SK-N-MC (cell line): Measurements from ENCODE around the gene MRPL17.

ENCODE experiments used
- DNase-seq: peaks from one replicate; pipeline ENCODE4 v3.0.0-alpha.2; 2011; ENCODE audit warnings: low read depth, low spot score
- H3K27ac ChIP-seq: fragments of 200-600 bp; sonication (generic); 2 replicates; pipeline ENCODE4 v1.5.1; 2016; ENCODE audit warnings: mixed run types
- H3K36me3 ChIP-seq: fragments of 200-600 bp; sonication (generic); 2 replicates; pipeline ENCODE4 v1.6.1; 2017; ENCODE audit warnings: antibody characterized with exemption, low read length, mixed read lengths; ENCODE audit not compliant: insufficient read depth
- H3K4me3 ChIP-seq: fragments of 200-600 bp; sonication (generic); 2 replicates; pipeline ENCODE4 v1.5.1; 2016
- H3K9ac ChIP-seq: fragments of 200-600 bp; sonication (generic); 2 replicates; pipeline ENCODE4 v1.8.0; 2017; ENCODE audit warnings: mixed run types, mixed read lengths; ENCODE audit not compliant: insufficient read length
- H3K9me3 ChIP-seq: fragments of 200-600 bp; sonication (generic); 2 replicates; pipeline ENCODE4 v1.6.1; 2017; ENCODE audit warnings: low read depth, mild to moderate bottlenecking, antibody characterized with exemption, low read length, moderate library complexity, mixed read lengths
- EZH2 ChIP-seq: fragments of 200-600 bp; sonication (generic); IDR thresholded peaks from one replicate; pipeline ENCODE4 v1.6.1; 2017; ENCODE audit warnings: antibody characterized with exemption
- FOXP2 ChIP-seq: optimal IDR thresholded peaks from 2 replicates; pipeline ENCODE3; 2011; ENCODE audit warnings: mild to moderate bottlenecking, moderate library complexity; ENCODE audit not compliant: insufficient read depth; ENCODE audit errors: extremely low read length, control extremely low read depth
- POLR2AphosphoS5 ChIP-seq: IDR thresholded peaks from 2 replicates; pipeline ENCODE4 v1.6.1; 2012; ENCODE audit warnings: mild to moderate bottlenecking, low read depth, low read length, borderline replicate concordance

The MRPL17 gene

GRCh38 chr11:6634534-6634933 lies 48.6 kb downstream of the MRPL17 start:
- DNase-seq, result no peak
- H3K9ac ChIP-seq, result no peak overlapping the region
- TF ChIP-seq POLR2AphosphoS5 (no peak), EZH2 (no peak), FOXP2 (no peak)

DNA sequence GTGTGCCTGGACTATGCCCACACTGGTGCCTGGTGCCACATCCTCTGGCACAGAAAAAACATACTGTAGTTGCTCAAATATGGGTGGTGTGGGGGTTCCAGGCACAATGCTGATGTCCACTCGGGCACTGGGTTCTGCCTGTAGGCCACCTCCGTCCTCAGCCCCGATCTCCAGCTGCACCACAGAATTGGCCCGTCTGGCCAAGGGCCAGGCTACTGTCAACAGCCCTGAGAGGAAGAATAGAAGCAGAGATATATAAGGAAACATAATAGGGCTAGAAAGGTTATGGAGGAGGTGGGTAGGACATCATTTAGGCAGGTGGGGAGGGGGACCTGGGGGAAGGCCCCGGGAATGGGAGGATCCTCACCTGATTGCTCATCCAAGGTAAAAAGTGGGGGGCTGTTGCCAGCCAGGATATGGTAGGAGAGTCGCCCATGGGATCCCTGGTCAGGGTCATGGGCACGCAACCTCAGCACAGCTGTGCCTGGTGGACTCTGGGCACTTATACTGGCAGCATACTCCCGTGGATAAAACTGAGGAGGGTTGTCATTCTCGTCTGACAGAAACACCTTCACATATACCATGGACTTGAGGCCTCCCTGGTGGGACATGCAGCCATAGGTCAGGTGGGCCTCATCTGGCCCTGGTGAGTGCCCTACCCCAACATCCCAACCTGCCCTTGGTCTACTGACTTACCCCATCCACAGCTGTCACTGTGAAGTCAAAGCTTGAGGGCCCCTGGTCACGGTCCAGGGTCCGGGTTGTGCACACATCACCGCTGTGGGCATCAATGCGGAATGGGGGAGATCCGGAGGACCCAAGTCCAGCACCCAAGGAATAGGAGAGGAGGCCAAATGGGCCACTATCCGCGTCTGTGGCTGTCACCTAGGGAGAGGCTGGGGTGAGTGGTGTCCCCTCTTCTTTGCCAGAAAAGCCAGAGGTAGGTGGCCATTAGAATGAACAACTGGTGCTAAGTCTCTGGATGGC lies 49.4 kb downstream of the MRPL17 start:
- Histone ChIP-seq H3K36me3 (peaks cover 81% of the 10 kb centered on the region), H3K9me3 (no peaks in the 10 kb centered on the region), H3K27ac (no peak overlapping the region), H3K4me3 (no peak overlapping the region), H3K9ac (no peak overlapping the region)
- no peak for DNase-seq
- TF ChIP-seq EZH2, result no peak
- TF ChIP-seq POLR2AphosphoS5, result no peak
- no peak for TF ChIP-seq FOXP2

More at GRCh38 chr11:6634534-6634933, 48.6 kb downstream of the MRPL17 start:
- Histone ChIP-seq H3K4me3 (no peak overlapping the region), H3K27ac (no peak overlapping the region), H3K9me3 (no peaks in the 10 kb centered on the region), H3K36me3 (peaks cover 80% of the 10 kb centered on the region)

DNA sequence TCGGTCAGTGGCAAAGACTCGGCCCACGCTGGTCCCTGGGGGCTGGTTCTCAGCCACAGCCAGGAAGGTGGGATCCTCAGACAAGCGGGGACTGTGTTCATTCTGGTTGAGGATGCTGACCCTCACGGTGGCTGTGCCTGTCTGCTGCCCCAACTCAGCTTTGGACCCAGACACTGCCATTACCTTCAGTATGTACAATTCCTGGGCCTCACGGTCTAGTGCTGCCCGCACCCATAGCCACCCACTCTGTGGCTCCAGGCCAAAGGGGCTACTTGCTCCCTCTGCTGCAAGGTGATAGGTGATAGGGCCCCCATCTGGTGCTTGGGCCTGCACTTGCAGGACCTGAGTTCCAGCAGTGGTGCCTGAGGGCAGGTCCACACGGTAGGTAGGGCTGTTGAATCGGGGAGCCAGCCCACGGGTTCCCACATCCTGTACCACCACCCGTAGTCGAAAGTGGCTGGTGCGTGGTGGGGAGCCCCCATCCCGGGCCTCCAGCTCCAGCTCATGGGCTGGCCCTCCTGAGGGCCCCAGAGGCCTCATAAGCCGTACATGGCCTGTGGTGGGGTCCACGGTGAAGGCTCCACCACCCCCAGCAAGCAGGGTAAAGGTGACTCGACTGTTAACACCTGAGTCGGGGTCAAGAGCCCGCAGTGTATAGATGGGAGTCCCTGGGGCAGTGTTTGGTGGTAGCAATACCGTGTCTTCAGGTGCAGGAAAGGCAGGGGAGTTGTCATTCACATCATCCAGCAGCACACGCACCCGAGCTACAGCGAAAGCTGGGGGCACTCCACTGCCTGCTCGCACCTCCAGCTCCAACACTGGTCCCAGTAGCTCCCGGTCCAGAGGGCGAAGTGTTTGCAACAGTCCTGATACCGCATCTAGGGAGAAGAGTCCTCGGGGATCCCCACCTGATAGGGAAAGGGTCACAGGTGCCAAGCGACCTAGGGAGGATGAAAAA lies 50.7 kb downstream of the MRPL17 start:
- no peaks in the 10 kb centered on the region for H3K9me3 ChIP-seq
- H3K27ac ChIP-seq, result no peak overlapping the region
- TF ChIP-seq FOXP2 (no peak), EZH2 (no peak), POLR2AphosphoS5 (no peak)
- no peak overlapping the region for H3K4me3 ChIP-seq
- H3K36me3 ChIP-seq, result peaks cover 84% of the 10 kb centered on the region
- DNase-seq, result no peak
- H3K9ac ChIP-seq, result no peak overlapping the region

DNA sequence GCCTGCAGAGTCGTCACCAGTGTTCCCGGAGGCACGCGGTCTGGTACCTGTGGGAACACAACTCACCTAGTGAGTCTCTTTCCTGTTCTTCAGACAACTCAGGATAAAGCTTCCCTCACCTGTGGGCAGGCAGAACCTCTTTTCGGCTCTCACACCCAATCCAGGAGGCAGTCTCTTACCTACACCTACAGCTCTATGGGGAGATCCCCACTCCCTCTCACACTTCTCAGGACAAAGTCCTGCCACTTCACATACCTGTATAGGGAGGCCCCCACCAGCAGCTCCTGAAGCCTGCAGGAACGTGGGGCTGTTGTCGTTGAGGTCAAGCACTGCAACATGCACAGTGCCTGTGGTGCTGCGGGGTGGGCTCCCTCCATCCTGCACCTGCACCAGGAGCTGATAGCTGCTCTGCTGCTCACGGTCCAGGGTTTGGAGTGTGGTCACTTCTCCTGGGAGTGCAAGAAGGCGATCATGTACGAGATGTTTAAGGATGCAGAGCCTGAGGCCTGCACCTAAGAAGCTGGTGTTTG lies 51.7 kb downstream of the MRPL17 start:
- DNase-seq, result no peak
- H3K27ac ChIP-seq, result no peak overlapping the region
- TF ChIP-seq EZH2 (no peak), FOXP2 (no peak), POLR2AphosphoS5 (no peak)
- no peak overlapping the region for H3K4me3 ChIP-seq
- peaks cover 85% of the 10 kb centered on the region for H3K36me3 ChIP-seq
- H3K9ac ChIP-seq, result no peak overlapping the region
- H3K9me3 ChIP-seq, result no peaks in the 10 kb centered on the region

- Histone ChIP-seq H3K9ac (no peak overlapping the region), H3K4me3 (no peak overlapping the region), H3K27ac (no peak overlapping the region), H3K9me3 (no peaks in the 10 kb centered on the region), H3K36me3 (peaks cover 89% of the 10 kb centered on the region)
- no peak for DNase-seq
- TF ChIP-seq POLR2AphosphoS5 (no peak), FOXP2 (no peak)
Measured at GRCh38 chr11:6630632-6631291, 52.4 kb downstream of the MRPL17 start.
